DMS 273 (cell line): ENCODE data around the gene CYP2C18.
"Not testable (repeated sequence)": the region's sequence is repeated elsewhere in the genome, so short reads cannot be mapped to it uniquely, and the experiment has no call there.

ENCODE experiments used
- DNase-seq: peaks from one replicate; lab custom pipeline; 2025; ENCODE audit not compliant: unreplicated experiment; lab: John Stamatoyannopoulos, UW

CYP2C18 gene

GRCh38 chr10:94683214-94684054 lies at the start of gene CYP2C18:
Gene CYP2C18 (plus strand): TSS chr10:94683729. CDS start chr10:94683820, 91 bp downstream.
- DNase-seq = no peak

- DNase-seq = not testable (repeated sequence)
Measured at GRCh38 chr10:94638097-94638496, 45.4 kb upstream of the CYP2C18 start.

DNA sequence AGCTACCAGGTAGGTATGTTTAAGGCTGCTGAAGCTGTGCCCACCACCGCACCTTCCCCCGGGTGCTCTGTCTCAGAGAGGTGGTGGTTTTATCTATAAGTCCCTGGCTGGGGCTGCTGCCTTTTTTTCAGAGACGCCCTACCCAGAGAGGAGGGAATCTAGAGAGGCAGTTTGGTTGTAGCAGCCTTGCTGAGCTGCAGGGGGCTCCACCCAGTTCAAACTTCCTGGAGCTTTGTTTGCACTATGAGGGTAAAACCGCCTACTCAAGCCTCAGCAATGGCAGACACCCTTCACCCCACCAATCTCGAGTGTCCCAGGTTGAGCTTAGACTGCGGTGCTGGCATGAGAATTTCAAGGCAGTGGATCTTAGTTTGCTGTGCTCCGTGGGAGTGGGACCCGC lies 43.6 kb upstream of the CYP2C18 start:
- no peak for DNase-seq

GRCh38 chr10:94640562-94640961 lies 43.0 kb upstream of the CYP2C18 start:
- no peak for DNase-seq

GRCh38 chr10:94641480-94641879 lies 42.0 kb upstream of the CYP2C18 start:
- DNase-seq = no peak

GRCh38 chr10:94644352-94644751 lies 39.2 kb upstream of the CYP2C18 start:
- no peak for DNase-seq

- no peak for DNase-seq
Measured at GRCh38 chr10:94645285-94645684, 38.2 kb upstream of the CYP2C18 start.

- DNase-seq = not testable (repeated sequence)
Measured at GRCh38 chr10:94655201-94655600, 28.3 kb upstream of the CYP2C18 start.

DNA sequence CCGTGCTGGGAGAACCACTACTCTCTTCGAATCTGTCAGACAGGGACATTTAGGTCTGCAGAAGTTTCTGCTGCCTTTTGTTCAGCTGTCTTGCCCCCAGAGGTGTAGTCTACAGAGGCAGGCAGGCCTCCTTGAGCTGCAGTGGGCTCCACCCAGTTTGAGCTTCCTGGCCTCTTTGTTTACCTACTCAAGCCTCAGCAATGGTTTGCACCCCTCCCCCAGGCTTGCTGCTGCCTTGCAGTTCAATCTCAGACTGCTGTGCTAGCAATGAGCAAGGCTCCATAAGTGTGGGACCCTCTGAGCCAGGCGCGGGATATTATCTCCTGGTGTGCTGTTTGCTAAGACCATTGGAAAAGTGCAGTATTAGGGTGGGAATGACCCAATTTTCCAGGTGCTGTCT lies 20.5 kb upstream of the CYP2C18 start:
- DNase-seq = not testable (repeated sequence)

DNA sequence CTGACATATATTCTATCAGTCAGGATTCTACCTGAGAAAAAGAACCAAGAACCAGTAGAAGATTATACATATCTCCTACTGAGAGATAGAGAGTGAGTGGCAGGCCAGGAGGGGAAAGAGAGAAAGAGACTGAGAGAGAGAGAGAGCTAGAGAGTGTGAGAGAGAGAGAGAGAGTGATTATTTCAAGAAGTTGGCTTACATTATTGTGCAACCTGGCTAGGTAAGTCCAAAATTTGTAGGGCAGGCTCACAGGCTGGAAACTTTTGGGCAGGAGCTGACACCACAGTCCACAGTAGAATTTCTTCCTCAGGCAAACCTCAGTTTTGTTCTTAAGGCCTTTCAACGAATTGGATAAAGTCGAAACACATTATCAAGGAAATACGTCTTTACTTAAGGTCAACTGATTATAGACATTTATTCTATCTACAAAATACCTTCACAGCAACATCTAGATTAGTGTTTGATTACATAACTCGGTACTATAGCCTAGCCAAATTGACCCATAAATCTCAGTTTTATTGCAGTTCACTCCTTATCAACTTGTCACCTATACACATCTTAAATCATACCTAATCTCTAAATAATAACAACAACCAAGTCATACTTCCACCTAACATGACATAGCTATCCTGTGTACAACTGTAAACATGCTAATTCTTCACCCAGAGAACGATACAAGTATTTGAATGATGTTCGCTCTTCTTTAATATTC lies 17.0 kb upstream of the CYP2C18 start:
- DNase-seq = no peak

- DNase-seq = peak; percentile 2
Measured at GRCh38 chr10:94673614-94674321, 9.8 kb upstream of the CYP2C18 start.

- no peak for DNase-seq
Measured at GRCh38 chr10:94676496-94676895, 7.0 kb upstream of the CYP2C18 start.

DNA sequence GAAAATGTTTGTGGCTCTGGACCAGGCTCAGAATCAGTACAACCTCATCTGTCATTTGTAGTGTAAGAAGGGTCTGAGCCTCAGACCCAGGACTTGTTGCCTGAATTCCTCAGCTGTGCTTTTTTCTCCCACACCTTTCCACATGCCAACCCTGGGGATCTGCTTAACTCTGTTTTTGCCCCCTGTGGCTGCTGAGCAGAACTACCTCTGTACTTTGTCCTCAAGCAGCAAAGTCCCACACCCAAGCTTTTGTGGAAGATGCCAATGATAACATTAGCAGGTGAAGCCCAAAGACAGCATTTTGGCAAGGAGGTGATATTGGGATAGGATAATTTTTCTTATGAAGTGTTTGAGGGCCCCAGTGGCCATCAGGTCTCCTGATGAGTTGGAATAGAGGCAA lies 5.8 kb upstream of the CYP2C18 start:
- DNase-seq = peak; percentile 3

DNA sequence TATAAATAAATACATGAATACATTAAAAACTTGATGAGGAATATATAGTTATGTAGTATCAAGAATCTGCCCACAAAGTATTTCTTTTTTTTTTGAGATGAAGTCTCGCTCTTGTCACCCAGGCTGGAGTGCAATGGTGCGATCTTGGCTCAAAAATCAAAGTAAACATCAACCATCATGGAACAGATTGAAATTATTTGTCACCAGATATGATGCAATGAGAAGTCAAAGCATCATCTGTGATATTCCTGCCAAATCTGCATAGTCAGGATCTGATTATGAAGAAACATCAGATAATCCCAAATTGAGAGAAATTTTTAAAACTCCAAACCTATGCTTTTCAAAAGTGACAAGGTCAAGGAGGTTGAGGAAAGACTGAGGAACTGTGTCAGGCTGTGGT lies 5.1 kb upstream of the CYP2C18 start:
- DNase-seq = no peak

DNA sequence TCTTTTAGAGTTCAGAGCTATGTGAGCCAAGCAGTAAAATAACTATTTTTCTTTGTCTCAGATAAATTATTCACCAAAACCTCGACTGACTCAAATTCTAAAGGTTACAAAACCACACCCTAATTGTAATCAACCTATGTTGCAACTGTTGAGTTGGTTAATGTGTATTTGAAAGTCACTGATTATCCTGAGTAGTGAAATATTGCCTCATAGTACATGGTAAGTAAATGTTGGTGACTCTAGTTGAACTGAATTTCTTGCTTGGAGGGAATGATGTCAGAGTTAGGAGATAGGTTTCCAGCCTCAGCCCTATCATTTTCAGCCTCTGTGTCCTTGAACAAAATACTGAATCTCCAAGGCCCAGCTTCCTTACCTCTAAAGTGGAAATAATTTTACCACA lies 3.0 kb upstream of the CYP2C18 start:
- DNase-seq = no peak

DNA sequence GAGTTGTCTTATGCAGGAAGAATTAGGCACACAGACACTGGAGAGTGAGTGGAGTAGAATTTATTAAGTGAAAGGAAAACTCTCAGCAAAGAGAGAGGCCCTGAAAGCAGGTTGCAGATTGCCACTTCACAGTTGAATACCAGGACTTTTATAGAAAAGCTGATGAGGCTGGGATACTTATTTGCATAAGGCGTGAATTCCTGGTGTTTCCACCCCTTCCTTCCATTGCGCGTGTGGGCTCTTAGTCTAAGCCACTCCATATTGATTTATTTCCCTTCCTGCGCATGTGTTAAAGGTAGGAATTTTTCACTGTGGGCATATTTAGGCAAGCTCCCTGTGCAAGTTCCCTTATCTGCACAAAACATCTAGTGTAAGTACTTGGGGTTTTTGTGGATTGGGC lies 893 bp upstream of the CYP2C18 start:
- not testable (repeated sequence) for DNase-seq

DNA sequence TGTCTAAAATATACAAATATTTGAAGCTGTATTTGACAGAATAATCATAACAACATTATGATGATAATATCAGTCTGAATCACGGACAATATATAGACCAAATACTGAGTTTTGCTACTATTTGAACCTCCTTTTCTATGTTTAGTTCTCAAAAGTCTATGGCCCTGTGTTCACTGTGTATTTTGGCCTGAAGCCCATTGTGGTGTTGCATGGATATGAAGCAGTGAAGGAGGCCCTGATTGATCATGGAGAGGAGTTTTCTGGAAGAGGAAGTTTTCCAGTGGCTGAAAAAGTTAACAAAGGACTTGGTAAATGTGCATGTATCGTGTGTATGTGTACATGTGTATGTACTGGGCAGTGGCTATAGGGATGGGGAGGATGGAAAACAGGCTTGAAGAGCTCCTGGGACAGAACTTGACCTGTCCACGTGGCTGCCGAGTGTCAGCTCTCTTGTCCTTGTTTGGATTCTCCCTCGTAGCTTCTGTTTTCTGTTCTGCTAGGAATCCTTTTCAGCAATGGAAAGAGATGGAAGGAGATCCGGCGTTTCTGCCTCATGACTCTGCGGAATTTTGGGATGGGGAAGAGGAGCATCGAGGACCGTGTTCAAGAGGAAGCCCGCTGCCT lies 4.2 kb downstream of the CYP2C18 start:
- DNase-seq = no peak

- no peak for DNase-seq
Measured at GRCh38 chr10:94706089-94706488, 22.6 kb downstream of the CYP2C18 start.

DNA sequence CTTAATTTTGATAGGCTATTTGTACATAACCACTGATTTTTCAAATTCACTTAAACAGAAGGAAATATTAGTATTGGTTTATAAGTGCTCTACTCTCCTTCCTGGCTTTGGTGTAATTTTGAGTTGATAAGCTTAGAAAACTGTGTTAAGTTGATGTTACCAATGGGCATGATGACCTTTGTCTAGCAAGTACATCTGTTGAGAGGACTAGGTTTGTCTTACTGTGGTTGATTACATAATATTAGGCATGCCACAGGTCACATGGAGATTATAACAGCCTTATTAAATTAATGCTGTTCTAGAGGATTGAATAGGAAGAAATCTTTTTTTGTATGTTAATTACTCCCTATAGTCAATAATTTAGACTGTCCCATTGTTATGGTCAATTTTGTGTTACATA lies 27.0 kb downstream of the CYP2C18 start:
- no peak for DNase-seq

DNA sequence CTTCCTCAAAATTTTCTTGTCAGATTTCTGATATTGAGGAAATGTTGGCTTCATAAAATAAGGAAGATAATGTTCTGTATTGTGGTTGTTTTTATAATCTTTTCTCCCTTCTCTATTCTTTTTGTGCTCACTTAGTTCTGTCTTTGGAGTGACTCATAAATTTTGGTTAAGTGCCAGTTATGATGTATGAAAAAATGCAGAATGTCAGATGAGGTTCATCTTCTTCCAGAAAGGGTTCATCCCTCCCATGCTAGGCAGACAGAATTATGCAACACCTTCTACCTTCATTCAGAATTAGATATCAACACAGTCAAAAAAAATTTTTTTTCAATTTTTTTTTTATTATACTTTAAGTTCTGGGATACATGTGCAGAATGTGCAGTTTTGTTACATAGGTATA lies 42.3 kb downstream of the CYP2C18 start:
- no peak for DNase-seq

- DNase-seq = no peak
Measured at GRCh38 chr10:94735197-94735596, 51.7 kb downstream of the CYP2C18 start.
